ENCODE measurements around the gene MLANA.

DNA sequence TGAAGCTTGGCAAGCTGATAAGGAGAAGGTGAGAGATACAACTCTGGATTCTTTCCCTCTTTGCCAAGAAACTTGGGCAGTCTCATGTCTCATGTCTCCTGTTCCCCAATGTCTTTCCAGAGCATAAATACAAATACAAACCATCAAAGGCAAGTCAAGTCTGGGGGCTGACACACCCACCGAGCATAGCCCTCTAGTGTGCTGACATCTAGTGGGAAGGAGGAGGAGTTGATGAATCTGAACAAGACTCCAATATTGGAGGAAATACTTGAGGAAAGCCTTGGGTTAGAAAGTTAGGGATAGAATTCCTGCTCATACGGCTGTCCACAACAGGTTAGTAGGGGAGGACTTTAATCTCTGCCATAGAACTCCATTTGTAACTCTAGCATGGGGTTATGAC lies 8.6 kb downstream of the MLANA start:
- TF ChIP-seq, protein P1, sequence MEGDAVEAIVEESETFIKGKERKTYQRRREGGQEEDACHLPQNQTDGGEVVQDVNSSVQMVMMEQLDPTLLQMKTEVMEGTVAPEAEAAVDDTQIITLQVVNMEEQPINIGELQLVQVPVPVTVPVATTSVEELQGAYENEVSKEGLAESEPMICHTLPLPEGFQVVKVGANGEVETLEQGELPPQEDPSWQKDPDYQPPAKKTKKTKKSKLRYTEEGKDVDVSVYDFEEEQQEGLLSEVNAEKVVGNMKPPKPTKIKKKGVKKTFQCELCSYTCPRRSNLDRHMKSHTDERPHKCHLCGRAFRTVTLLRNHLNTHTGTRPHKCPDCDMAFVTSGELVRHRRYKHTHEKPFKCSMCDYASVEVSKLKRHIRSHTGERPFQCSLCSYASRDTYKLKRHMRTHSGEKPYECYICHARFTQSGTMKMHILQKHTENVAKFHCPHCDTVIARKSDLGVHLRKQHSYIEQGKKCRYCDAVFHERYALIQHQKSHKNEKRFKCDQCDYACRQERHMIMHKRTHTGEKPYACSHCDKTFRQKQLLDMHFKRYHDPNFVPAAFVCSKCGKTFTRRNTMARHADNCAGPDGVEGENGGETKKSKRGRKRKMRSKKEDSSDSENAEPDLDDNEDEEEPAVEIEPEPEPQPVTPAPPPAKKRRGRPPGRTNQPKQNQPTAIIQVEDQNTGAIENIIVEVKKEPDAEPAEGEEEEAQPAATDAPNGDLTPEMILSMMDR (optimal IDR thresholded peaks at IDR 0.05 in 1 of 3, IDR thresholded peaks at IDR 0.05 in 1 of 3, conservative IDR thresholded peaks at IDR 0.05 in 1 of 3; ENCODE audit: extremely low read depth in 1 of 3, insufficient read depth in 2 of 3, low read length in 3 of 3): peak in 2 of 3 experiments; percentile 13 to 37
- no peak for TF ChIP-seq EZH2 (IDR thresholded peaks at IDR 0.05; ENCODE audit: low read length)

Data from keratinocyte (primary cell).